Measurements from ENCODE around the gene SSX4. TPM values are rescaled to one million over a fixed set of nuclear protein-coding genes. Genes with fewer than 3 reads are reported as not detected.
"Not testable (repeated sequence)": the region's sequence is repeated elsewhere in the genome, so short reads cannot be mapped to it uniquely, and the experiment has no call there.

Gene SSX4
- total RNA-seq (not detected), polyA plus RNA-seq (ENCODE audit: insufficient read depth, low read depth, low replicate concordance) (not detected)
- long read RNA-seq, donor 1, result 0 reads
- long read RNA-seq, donor 2, result 0 reads
- long read RNA-seq, donor 3, result 0 reads
- long read RNA-seq, donor 4, result 0 reads
- long read RNA-seq, donor 5, result 0 reads
- long read RNA-seq, donor 6, result 0 reads
- long read RNA-seq, donor 7, result 0 reads
- long read RNA-seq, donor 8, result 0 reads
- long read RNA-seq, donor 9, result 0 reads
- long read RNA-seq, donor 10, result 0 reads

GRCh38 chrX:48383239-48383638, at the start of gene SSX4:
Gene SSX4, plus strand, starts transcription at chrX:48383539. Its CDS starts 515 bp downstream, at chrX:48384054.
- H3K36me3 ChIP-seq (ENCODE audit: control insufficient read depth in 2 of 3, insufficient read depth in 3 of 3, low read length in 3 of 3); H3K4me1 ChIP-seq (ENCODE audit: control insufficient read depth in 2 of 3, insufficient read depth in 2 of 3, low read depth in 1 of 3, low read length in 3 of 3); H3K9me3 ChIP-seq (ENCODE audit: control insufficient read depth in 2 of 3, insufficient read depth in 1 of 3, low read length in 3 of 3); H3K4me3 ChIP-seq (ENCODE audit: low read length in 3 of 3); FAIRE-seq; DNase-seq; H3K9ac ChIP-seq (ENCODE audit: low read length in 3 of 3); intact Hi-C loops (cut with DNase I); H3K27ac ChIP-seq (ENCODE audit: low read depth in 2 of 2, low read length in 2 of 2); H3K27me3 ChIP-seq (ENCODE audit: control insufficient read depth, insufficient read depth, low read length): not testable (repeated sequence)

DNA sequence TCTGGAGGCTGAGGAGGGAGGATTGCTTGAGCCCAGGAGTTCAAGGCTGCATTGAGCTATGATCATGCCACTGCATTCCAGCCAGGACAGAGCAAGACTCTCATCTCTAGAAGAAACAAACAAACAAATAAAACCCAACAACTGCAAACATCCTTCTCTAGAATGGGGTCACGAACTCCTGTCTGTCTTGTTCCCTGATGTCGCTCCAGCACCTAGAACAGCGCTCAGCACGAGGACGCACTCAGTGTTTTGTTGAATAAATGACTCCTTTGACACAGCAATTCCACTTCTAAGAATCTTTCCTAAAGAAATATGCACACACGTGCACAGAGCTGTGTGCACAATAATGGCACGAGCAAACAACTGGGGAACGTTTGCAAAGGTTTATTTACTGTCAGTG, 37.3 kb upstream of the SSX4 start:
- not testable (repeated sequence) for H3K27me3 ChIP-seq (ENCODE audit: control insufficient read depth, insufficient read depth, low read length)

GRCh38 chrX:48356315-48357094, 26.8 kb upstream of the SSX4 start, which contains the start of gene SSX3:
Gene SSX3, minus strand, starts transcription at chrX:48356703. Its CDS starts 1,454 bp downstream, at chrX:48355249.
- H3K9ac ChIP-seq (ENCODE audit: low read length in 3 of 3); DNase-seq; H3K27me3 ChIP-seq (ENCODE audit: control insufficient read depth, insufficient read depth, low read length); H3K4me3 ChIP-seq (ENCODE audit: low read length in 3 of 3); intact Hi-C loops (cut with DNase I); H3K36me3 ChIP-seq (ENCODE audit: control insufficient read depth in 2 of 3, insufficient read depth in 3 of 3, low read length in 3 of 3); H3K4me1 ChIP-seq (ENCODE audit: control insufficient read depth in 2 of 3, insufficient read depth in 2 of 3, low read depth in 1 of 3, low read length in 3 of 3); H3K27ac ChIP-seq (ENCODE audit: low read depth in 2 of 2, low read length in 2 of 2); H3K9me3 ChIP-seq (ENCODE audit: control insufficient read depth in 2 of 3, insufficient read depth in 1 of 3, low read length in 3 of 3); FAIRE-seq: not testable (repeated sequence)

More for the DNA sequence above, 37.3 kb upstream of the SSX4 start:
- FAIRE-seq; H3K27ac ChIP-seq (ENCODE audit: low read depth in 2 of 2, low read length in 2 of 2); H3K4me1 ChIP-seq (ENCODE audit: control insufficient read depth in 2 of 3, insufficient read depth in 2 of 3, low read depth in 1 of 3, low read length in 3 of 3); H3K4me3 ChIP-seq (ENCODE audit: low read length in 3 of 3); intact Hi-C loops (cut with DNase I); H3K36me3 ChIP-seq (ENCODE audit: control insufficient read depth in 2 of 3, insufficient read depth in 3 of 3, low read length in 3 of 3); DNase-seq; H3K9ac ChIP-seq (ENCODE audit: low read length in 3 of 3); H3K9me3 ChIP-seq (ENCODE audit: control insufficient read depth in 2 of 3, insufficient read depth in 1 of 3, low read length in 3 of 3): not testable (repeated sequence)

DNA sequence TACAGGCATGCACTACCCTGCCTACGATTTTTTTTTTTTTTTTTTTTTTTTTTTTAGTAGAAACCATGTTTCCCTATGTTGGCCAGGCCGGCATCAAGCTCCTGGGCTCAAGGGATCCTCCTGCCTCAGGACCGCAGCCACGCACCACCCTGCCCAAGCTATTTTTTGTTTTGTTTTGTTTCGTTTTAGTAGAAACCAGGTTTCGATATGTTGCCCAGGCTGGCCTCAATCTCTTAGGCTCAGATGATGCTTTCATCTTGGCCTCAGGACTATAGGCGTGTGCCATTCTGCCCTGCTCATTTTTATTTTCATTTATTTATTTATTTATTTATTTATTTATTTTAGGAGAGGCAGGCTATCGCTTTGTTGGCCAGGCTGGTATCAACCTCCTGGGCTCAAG, 25.7 kb upstream of the SSX4 start:
- TF ChIP-seq CTCF (IDR thresholded peaks at IDR 0.05; ENCODE audit: borderline replicate concordance, extremely low read depth, insufficient read depth), result no peak
- no peak for FAIRE-seq
- intact Hi-C loops (cut with DNase I), result no loop called here
- Histone ChIP-seq H3K4me1 (ENCODE audit: control insufficient read depth in 2 of 3, insufficient read depth in 2 of 3, low read depth in 1 of 3, low read length in 3 of 3) (no peaks in the 10 kb centered on the region), H3K27me3 (ENCODE audit: control insufficient read depth, insufficient read depth, low read length) (no peaks in the 10 kb centered on the region), H3K9ac (ENCODE audit: low read length in 3 of 3) (no peak overlapping the region), H3K4me3 (ENCODE audit: low read length in 3 of 3) (no peak overlapping the region), H3K9me3 (ENCODE audit: control insufficient read depth in 2 of 3, insufficient read depth in 1 of 3, low read length in 3 of 3) (no peaks in the 10 kb centered on the region), H3K27ac (ENCODE audit: low read depth in 2 of 2, low read length in 2 of 2) (no peak overlapping the region), H3K36me3 (ENCODE audit: control insufficient read depth in 2 of 3, insufficient read depth in 3 of 3, low read length in 3 of 3) (no peaks in the 10 kb centered on the region)
- no peak for DNase-seq

- intact Hi-C loops (cut with DNase I); FAIRE-seq; H3K4me3 ChIP-seq (ENCODE audit: low read length in 3 of 3); H3K36me3 ChIP-seq (ENCODE audit: control insufficient read depth in 2 of 3, insufficient read depth in 3 of 3, low read length in 3 of 3); H3K27ac ChIP-seq (ENCODE audit: low read depth in 2 of 2, low read length in 2 of 2); H3K27me3 ChIP-seq (ENCODE audit: control insufficient read depth, insufficient read depth, low read length); H3K9me3 ChIP-seq (ENCODE audit: control insufficient read depth in 2 of 3, insufficient read depth in 1 of 3, low read length in 3 of 3); DNase-seq; H3K4me1 ChIP-seq (ENCODE audit: control insufficient read depth in 2 of 3, insufficient read depth in 2 of 3, low read depth in 1 of 3, low read length in 3 of 3); H3K9ac ChIP-seq (ENCODE audit: low read length in 3 of 3): not testable (repeated sequence)
These were observed 24.1 kb upstream of the SSX4 start for GRCh38 chrX:48359281-48359680.

DNA sequence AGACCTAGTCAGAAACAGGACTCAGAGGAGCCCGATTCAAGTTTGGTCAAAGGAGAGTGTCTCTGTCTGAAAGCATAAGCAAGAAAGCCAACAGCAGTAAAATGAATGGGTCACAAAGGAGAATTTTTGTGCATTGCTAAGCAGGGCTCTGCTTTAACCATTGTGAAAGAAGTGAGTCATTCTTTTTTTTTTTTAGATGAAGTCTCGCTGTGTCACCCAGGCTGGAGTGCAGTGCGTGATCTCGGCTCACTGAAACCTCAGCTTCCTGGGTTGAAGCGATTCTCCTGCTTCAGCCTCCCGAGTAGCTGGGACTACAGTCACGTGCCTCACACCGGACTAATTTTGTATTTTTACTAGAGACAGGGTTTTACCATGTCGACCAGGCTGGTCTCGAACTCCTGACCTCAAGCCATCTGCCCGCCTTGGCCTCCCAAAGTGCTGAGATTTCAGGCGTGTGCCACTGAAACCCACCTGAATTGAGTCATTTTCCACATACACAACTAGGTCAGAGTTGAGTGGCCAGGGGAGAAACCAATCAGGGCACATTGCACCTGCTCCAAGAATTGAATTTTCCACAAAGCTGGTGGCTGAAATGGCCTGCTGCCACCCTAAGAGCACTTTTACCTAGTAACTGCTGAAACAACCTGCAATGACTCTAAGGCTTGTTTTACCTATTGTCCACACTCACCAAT, 15.5 kb upstream of the SSX4 start:
- H3K27ac ChIP-seq (ENCODE audit: low read depth in 2 of 2, low read length in 2 of 2); FAIRE-seq; H3K4me3 ChIP-seq (ENCODE audit: low read length in 3 of 3); DNase-seq; H3K9me3 ChIP-seq (ENCODE audit: control insufficient read depth in 2 of 3, insufficient read depth in 1 of 3, low read length in 3 of 3); intact Hi-C loops (cut with DNase I); H3K9ac ChIP-seq (ENCODE audit: low read length in 3 of 3); H3K4me1 ChIP-seq (ENCODE audit: control insufficient read depth in 2 of 3, insufficient read depth in 2 of 3, low read depth in 1 of 3, low read length in 3 of 3); H3K27me3 ChIP-seq (ENCODE audit: control insufficient read depth, insufficient read depth, low read length); H3K36me3 ChIP-seq (ENCODE audit: control insufficient read depth in 2 of 3, insufficient read depth in 3 of 3, low read length in 3 of 3): not testable (repeated sequence)

DNA sequence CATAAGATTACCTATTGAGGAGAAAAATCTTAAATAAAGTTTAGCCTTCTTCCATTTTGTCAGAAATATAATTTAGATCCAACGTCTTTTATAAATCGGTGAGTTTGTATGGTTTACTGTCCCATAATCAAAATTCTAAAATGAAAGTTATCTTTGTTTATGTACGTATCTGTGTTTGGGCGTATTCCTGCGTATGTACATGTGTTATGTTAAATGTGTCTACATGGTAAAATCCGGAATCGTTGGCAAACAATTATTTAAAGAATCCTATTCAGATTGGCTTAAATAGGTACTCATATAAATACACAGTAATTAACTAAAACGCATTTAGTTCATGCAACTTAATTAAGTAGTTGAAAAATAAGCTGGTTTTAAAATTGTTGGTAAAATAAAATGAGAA, 12.9 kb upstream of the SSX4 start:
- H3K27ac ChIP-seq (ENCODE audit: low read depth in 2 of 2, low read length in 2 of 2); H3K9ac ChIP-seq (ENCODE audit: low read length in 3 of 3); H3K36me3 ChIP-seq (ENCODE audit: control insufficient read depth in 2 of 3, insufficient read depth in 3 of 3, low read length in 3 of 3); H3K9me3 ChIP-seq (ENCODE audit: control insufficient read depth in 2 of 3, insufficient read depth in 1 of 3, low read length in 3 of 3); H3K4me3 ChIP-seq (ENCODE audit: low read length in 3 of 3); H3K27me3 ChIP-seq (ENCODE audit: control insufficient read depth, insufficient read depth, low read length); intact Hi-C loops (cut with DNase I); H3K4me1 ChIP-seq (ENCODE audit: control insufficient read depth in 2 of 3, insufficient read depth in 2 of 3, low read depth in 1 of 3, low read length in 3 of 3); DNase-seq: not testable (repeated sequence)
- peak; percentile 64 for FAIRE-seq

All from kidney (tissue), 22 donors.